Activated CD8-positive, alpha-beta memory T cell treated with anti-CD3 and anti-CD28 coated beads, Interleukin-2, amount 10 ng/mL, durations not matched to agents 7 days and 5 days (primary cell): ENCODE measurements around the gene YOD1. TPM values are rescaled to one million over a fixed set of nuclear protein-coding genes. Genes with fewer than 3 reads are reported as not detected.

Experiments
- ATAC-seq: fragments of 150-1000 bp; cut with Tn5 transposase; one replicate; pipeline ENCODE4 v1.10.0; 2021; ENCODE audit warnings: moderate library complexity
- CTCF ChIA-PET: fragments of 350-600 bp; sonication (Branson Sonifier 250); formaldehyde crosslinking; loops from one replicate; lab custom pipeline; 2021; ENCODE audit warnings: antibody characterized with exemption; lab: Charles Lee
- DNase-seq: peaks from one replicate; pipeline ENCODE4 v3.0.0-alpha.2; 2020
- H3K27ac Mint-ChIP-seq: one replicate; pipeline ENCODE4 v1.8.0; 2021; ENCODE audit warnings: mild to moderate bottlenecking, mixed read lengths
- H3K27me3 Mint-ChIP-seq: one replicate; pipeline ENCODE4 v1.8.0; 2021; ENCODE audit warnings: mixed read lengths
- H3K36me3 Mint-ChIP-seq: one replicate; pipeline ENCODE4 v1.8.0; 2021; ENCODE audit warnings: mild to moderate bottlenecking, mixed read lengths
- H3K4me1 Mint-ChIP-seq: one replicate; pipeline ENCODE4 v1.8.0; 2021; ENCODE audit warnings: mixed read lengths
- H3K4me3 Mint-ChIP-seq: one replicate; pipeline ENCODE4 v1.8.0; 2021; ENCODE audit warnings: mild to moderate bottlenecking, moderate library complexity, mixed read lengths
- H3K9me3 Mint-ChIP-seq: one replicate; pipeline ENCODE4 v1.8.0; 2022; ENCODE audit warnings: low read depth, mixed read lengths
- total RNA-seq, 2 experiments: library from RNA; stranded (reverse); gene quantifications; one replicate each; pipeline ENCODE4 v1.2.3, GENCODE V29; 2021

YOD1 gene
- total RNA-seq, 2 experiments from 2014 or later: 8.7 to 9.7 TPM

DNA sequence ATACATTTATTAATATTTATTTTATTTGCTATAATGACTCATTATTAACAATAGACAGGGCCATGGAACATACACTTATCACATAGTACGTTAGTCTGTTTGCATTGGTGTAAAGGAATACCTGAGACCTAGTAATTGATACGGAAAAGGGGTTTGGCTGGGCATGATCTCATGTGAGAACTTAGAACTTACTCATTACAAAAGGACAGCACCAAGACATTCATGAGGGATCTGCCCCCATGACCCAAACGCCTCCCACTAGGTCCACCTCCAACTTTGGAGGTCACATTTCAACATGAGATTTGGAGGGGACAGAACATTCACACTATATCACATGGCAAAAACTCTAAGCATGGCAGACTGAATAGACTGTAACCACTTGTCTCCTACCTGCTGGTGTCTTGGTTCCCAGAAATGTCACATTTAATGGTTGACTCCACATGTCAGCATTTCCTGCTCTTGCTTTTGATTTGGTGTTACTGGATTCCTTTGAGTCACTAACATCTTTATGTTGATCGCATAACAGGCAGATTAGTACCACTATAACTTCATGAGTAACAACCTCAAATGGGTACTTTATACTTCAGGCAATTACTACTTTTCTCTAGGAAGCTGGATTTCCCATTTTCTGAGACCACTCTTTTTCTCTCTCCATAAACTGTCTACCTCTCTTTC, 15.0 kb downstream of the YOD1 start:
- DNase-seq: no peak
- Mint-ChIP-seq H3K27ac (no peak overlapping the region), H3K36me3 (no peaks in the 10 kb centered on the region), H3K27me3 (peaks cover 43% of the 10 kb centered on the region), H3K4me3 (no peak overlapping the region), H3K9me3 (no peaks in the 10 kb centered on the region), H3K4me1 (no peaks in the 10 kb centered on the region)
- CTCF ChIA-PET: interaction anchor here (1.0 to 1.3 kb wide), 2 partner anchors 43 to 372 kb away, joined by 3 read pairs; no protein-coding TSS in a partner anchor
- no peak for ATAC-seq

DNA sequence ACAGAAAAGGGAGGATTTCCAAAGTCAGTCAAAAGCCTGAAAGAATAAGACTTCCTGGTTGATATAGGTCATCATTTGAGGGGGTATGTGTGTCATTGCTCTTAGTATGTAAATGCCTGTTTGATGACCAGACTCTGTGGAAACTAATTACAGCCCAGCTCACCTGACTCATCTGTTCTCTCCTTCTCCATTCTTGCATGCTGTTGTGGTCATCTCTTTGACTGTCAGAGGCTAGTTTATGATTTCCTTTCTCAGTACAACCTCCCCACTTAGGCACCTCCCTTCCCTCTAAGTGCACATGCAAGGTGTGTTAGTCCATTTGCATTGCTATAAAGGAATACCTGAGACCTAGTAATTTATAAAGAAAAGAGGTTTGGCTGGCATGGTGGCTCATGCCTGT, 16.0 kb downstream of the YOD1 start:
- H3K36me3 Mint-ChIP-seq: no peaks in the 10 kb centered on the region
- H3K4me1 Mint-ChIP-seq: no peaks in the 10 kb centered on the region
- ATAC-seq (no peak), DNase-seq (no peak)
- CTCF ChIA-PET: interaction anchor here (1.9 kb wide), 1 partner anchor 102 kb away, joined by 4 read pairs; no protein-coding TSS in a partner anchor
- no peaks in the 10 kb centered on the region for H3K9me3 Mint-ChIP-seq
- no peak overlapping the region for H3K4me3 Mint-ChIP-seq
- no peak overlapping the region for H3K27ac Mint-ChIP-seq
- H3K27me3 Mint-ChIP-seq: peaks cover 53% of the 10 kb centered on the region

DNA sequence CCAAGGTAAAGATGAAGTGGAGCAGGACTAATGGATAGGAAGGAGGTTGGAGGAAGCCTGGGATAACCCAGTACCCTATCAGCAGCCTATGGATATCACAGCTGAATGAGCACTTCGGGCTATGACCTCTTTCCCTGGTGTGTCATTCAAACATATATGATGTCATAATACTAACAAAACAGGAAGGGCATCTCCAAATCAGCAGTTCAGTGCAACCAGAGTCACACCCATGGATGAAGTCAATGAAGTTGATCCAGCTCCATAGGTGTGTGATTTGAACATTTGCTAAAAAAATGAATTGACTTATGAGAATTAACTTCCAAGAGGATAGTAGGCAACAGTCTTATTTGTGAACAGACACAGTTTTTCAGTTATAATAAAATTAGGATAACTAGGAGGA, 16.8 kb downstream of the YOD1 start:
- Mint-ChIP-seq H3K27me3 (peaks cover 60% of the 10 kb centered on the region), H3K4me3 (no peak overlapping the region), H3K36me3 (no peaks in the 10 kb centered on the region), H3K4me1 (no peaks in the 10 kb centered on the region), H3K9me3 (no peaks in the 10 kb centered on the region), H3K27ac (no peak overlapping the region)
- ATAC-seq (no peak), DNase-seq (no peak)
- CTCF ChIA-PET: interaction anchor here (1.1 to 1.9 kb wide), 3 partner anchors 15 to 101 kb away, joined by 3 to 6 read pairs (median 4); no protein-coding TSS in a partner anchor

DNA sequence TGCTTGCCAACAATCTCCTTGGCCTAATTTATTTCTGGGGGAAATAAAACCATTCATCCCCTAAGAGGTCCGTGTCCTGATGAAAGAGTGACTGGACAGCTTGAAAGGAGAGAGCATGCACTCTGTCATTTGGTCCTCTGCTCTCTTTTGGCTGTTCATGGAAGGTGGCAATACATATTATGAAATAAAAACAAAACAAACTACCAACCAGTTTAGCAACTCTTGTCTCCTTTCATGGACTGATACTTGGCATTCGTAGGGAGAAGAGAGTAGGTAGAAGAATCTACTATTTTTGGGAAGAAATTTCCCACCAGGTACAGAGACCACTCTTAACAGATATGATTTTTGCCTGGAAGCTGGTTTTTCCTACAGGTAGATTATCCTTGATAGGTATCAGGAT, 17.7 kb downstream of the YOD1 start:
- DNase-seq: no peak
- Mint-ChIP-seq H3K36me3 (no peaks in the 10 kb centered on the region), H3K27me3 (peaks cover 67% of the 10 kb centered on the region), H3K27ac (no peak overlapping the region), H3K4me3 (no peak overlapping the region), H3K4me1 (no peaks in the 10 kb centered on the region), H3K9me3 (no peaks in the 10 kb centered on the region)
- no peak for ATAC-seq
- CTCF ChIA-PET: interaction anchor here (1.1 to 1.9 kb wide), 4 partner anchors 11 to 100 kb away, joined by 3 to 6 read pairs (median 4); no protein-coding TSS in a partner anchor

DNA sequence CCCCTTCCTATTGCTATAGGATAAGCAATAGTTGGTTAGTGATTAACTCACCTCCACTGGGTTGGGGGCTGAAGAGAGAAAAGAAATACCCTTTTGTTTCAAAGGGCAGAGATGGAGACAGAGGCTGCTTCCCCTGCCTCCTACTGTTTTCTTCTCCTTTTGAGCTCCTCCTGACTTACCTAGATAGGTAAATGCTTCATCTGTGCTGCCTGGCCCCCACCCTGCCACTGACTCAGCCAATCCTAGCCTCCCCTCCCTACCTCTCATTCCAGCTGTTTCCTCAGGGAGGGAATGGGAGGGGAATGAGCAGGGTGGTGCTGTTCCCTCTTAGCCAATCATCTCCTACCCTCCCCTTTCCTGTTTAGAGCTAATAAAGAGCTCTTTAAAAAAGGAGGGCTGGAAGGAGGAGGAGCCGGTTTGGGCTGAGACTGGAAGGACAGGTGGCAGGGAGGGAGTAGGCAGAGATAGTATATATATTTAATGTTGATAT, 18.4 kb downstream of the YOD1 start, which contains the start of gene C1orf116:
C1orf116 (minus strand) TSS at position 229 of the 490 bp plus-strand sequence. CDS start 5,158 bp downstream, outside the sequence.
- Mint-ChIP-seq H3K27ac (no peak within 1 kb of the TSS), H3K4me1 (no peaks in the 10 kb centered on the region), H3K36me3 (no peaks in the 10 kb centered on the region), H3K27me3 (peaks cover 73% of the 10 kb centered on the region), H3K9me3 (no peaks in the 10 kb centered on the region), H3K4me3 (no peak within 1 kb of the TSS)
- CTCF ChIA-PET: interaction anchor here (0.9 to 1.9 kb wide), 3 partner anchors 12 to 82 kb away, joined by 3 to 6 read pairs (median 4); no protein-coding TSS in a partner anchor
- ATAC-seq: no peak
- DNase-seq: no peak

GRCh38 chr1:207031632-207032264, 19.3 kb downstream of the YOD1 start:
- no peaks in the 10 kb centered on the region for H3K9me3 Mint-ChIP-seq
- no peaks in the 10 kb centered on the region for H3K4me1 Mint-ChIP-seq
- no peak overlapping the region for H3K27ac Mint-ChIP-seq
- peaks cover 80% of the 10 kb centered on the region for H3K27me3 Mint-ChIP-seq
- no peak for DNase-seq
- CTCF ChIA-PET: interaction anchor here (0.8 to 1.5 kb wide), 4 partner anchors 9 to 81 kb away, joined by 3 to 6 read pairs (median 4); no protein-coding TSS in a partner anchor
- no peaks in the 10 kb centered on the region for H3K36me3 Mint-ChIP-seq
- H3K4me3 Mint-ChIP-seq: no peak overlapping the region
- no peak for ATAC-seq

- CTCF ChIA-PET: interaction anchor here (1.5 kb wide), 1 partner anchor 9 kb away, joined by 6 read pairs; no protein-coding TSS in a partner anchor
- no peak for ATAC-seq
- Mint-ChIP-seq H3K9me3 (no peaks in the 10 kb centered on the region), H3K27ac (no peak overlapping the region), H3K4me3 (no peak overlapping the region), H3K36me3 (no peaks in the 10 kb centered on the region), H3K27me3 (peaks cover 85% of the 10 kb centered on the region), H3K4me1 (no peaks in the 10 kb centered on the region)
- DNase-seq: no peak
Measured at GRCh38 chr1:207031016-207031415, 20.0 kb downstream of the YOD1 start.

DNA sequence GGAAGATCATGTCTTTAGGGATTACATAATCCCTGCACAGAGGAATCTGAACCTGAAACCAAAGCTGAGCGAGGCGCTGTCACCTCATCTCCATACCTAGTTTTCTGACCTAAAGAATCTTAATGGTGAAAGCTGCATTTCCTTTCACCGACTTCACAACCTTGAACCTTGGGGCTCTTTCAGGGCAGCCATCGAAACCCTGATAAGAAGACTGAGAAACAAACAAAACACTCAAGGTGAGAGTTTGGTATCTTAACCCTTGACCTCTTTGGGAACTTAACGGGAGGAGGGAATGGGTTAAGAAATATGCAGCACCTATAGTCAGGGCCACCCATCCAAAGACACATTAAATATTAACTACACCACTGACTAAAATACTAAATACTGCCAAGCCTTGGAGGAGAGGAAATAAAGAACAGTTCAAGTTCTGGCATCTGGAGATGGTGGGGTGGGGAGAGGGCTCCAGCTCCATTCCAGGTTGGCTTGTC, 20.4 kb downstream of the YOD1 start:
- peaks cover 88% of the 10 kb centered on the region for H3K27me3 Mint-ChIP-seq
- H3K27ac Mint-ChIP-seq: no peak overlapping the region
- CTCF ChIA-PET: interaction anchor here (1.5 kb wide), 1 partner anchor 10 kb away, joined by 6 read pairs; no protein-coding TSS in a partner anchor
- H3K36me3 Mint-ChIP-seq: no peaks in the 10 kb centered on the region
- ATAC-seq (no peak), DNase-seq (no peak)
- no peaks in the 10 kb centered on the region for H3K4me1 Mint-ChIP-seq
- H3K4me3 Mint-ChIP-seq: no peak overlapping the region
- H3K9me3 Mint-ChIP-seq: no peaks in the 10 kb centered on the region

DNA sequence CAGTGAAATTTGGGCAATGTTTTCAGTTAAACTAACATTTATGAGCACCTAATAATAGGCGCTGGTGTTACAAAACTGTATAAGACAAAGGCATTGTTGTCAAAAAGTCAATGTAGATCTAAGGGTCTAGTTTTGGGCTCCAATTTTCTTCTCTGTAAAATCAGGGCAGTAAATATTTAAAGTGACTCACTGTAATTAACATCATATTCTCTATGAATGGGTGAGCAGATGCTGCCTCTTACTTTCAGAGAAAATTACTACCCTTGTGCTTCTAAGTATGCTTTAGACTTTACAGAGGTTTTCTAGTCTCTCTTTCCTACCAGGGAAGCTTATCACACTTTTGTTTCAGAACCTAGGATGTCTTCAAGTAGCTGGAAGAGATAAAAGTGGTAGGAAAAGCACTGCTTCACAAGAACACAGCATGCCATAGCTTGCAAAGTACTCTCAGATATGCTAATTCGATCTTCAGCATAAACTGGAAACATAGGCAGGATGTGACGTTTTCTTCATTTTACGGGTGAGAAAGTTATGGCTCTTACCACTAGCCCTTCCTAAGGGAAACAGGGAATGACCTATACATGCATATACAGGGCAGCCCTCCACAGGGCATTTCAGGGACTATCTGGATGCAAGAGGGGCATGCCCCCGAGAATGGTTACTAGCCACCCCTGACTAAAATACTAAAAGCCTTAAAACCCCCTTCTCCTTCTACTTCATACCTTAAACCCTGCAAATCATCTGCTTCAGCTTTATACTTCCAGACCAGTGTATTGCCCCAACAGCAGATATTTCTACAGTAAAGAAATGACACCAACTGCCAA, 21.1 kb downstream of the YOD1 start:
- ATAC-seq (no peak), DNase-seq (no peak)
- CTCF ChIA-PET: no interaction called here
- H3K27ac Mint-ChIP-seq: no peak overlapping the region
- no peaks in the 10 kb centered on the region for H3K4me1 Mint-ChIP-seq
- H3K9me3 Mint-ChIP-seq: no peaks in the 10 kb centered on the region
- H3K27me3 Mint-ChIP-seq: peaks cover 83% of the 10 kb centered on the region
- no peaks in the 10 kb centered on the region for H3K36me3 Mint-ChIP-seq
- H3K4me3 Mint-ChIP-seq: no peak overlapping the region

- Mint-ChIP-seq H3K36me3 (no peaks in the 10 kb centered on the region), H3K4me1 (no peaks in the 10 kb centered on the region), H3K27me3 (peaks cover 76% of the 10 kb centered on the region), H3K4me3 (no peak overlapping the region), H3K27ac (no peak overlapping the region), H3K9me3 (no peaks in the 10 kb centered on the region)
- no peak for DNase-seq
- no peak for ATAC-seq
- CTCF ChIA-PET: no interaction called here
Measured at GRCh38 chr1:207028884-207029650, 21.9 kb downstream of the YOD1 start.

DNA sequence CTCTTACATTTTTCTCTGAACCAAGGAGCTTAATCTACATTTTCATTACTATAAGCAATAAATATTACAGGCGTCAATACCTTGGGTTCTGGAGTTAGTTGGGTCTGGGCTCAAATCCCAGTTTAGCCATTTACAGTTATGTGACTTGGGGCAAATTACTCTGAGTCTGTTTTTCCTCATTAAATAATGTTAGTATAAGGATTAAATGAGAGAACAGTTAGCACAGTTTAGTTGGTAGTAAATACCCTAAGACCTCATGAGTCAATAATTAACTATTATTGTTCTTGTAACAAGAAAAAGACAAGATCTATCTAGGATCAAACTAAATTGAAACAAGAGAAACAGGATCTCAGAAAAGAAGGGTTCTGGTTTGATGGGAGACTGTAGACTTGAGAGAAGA, 23.1 kb downstream of the YOD1 start:
- peaks cover 67% of the 10 kb centered on the region for H3K27me3 Mint-ChIP-seq
- ATAC-seq: no peak

GRCh38 chr1:207027206-207027777, 23.7 kb downstream of the YOD1 start:
- ATAC-seq (no peak), DNase-seq (no peak)
- no peaks in the 10 kb centered on the region for H3K36me3 Mint-ChIP-seq
- no peak overlapping the region for H3K27ac Mint-ChIP-seq
- H3K4me1 Mint-ChIP-seq: no peaks in the 10 kb centered on the region
- peaks cover 61% of the 10 kb centered on the region for H3K27me3 Mint-ChIP-seq
- H3K4me3 Mint-ChIP-seq: no peak overlapping the region
- no peaks in the 10 kb centered on the region for H3K9me3 Mint-ChIP-seq
- CTCF ChIA-PET: interaction anchor here (1.5 kb wide), 1 partner anchor 44 kb away, joined by 4 read pairs; no protein-coding TSS in a partner anchor

More for the DNA sequence above, 23.1 kb downstream of the YOD1 start:
- H3K9me3 Mint-ChIP-seq: no peaks in the 10 kb centered on the region
- H3K4me3 Mint-ChIP-seq: no peak overlapping the region
- CTCF ChIA-PET: no interaction called here
- no peak for DNase-seq
- H3K4me1 Mint-ChIP-seq: no peaks in the 10 kb centered on the region
- no peak overlapping the region for H3K27ac Mint-ChIP-seq
- no peaks in the 10 kb centered on the region for H3K36me3 Mint-ChIP-seq
